Karpas-422 (cell line): Measurements from ENCODE around the gene WDR1. TPM values are rescaled to one million over a fixed set of nuclear protein-coding genes. Genes with fewer than 3 reads are reported as not detected.

ENCODE experiments used
- DNase-seq: peaks from one replicate; pipeline ENCODE4 v3.0.0-alpha.2; 2015
- H2AFZ ChIP-seq: fragments of 200-600 bp; sonication (generic); 2 replicates; pipeline ENCODE4 v1.6.1; 2014; ENCODE audit warnings: antibody characterized with exemption, low read length, mixed read lengths
- H3K27ac ChIP-seq: fragments of 200-600 bp; sonication (generic); 2 replicates; pipeline ENCODE4 v1.5.1; 2014; ENCODE audit warnings: mild to moderate bottlenecking, low read length, moderate library complexity
- H3K27me3 ChIP-seq: fragments of 200-600 bp; sonication (generic); 2 replicates; pipeline ENCODE4 v1.6.1; 2014; ENCODE audit warnings: low read length, mixed read lengths
- H3K36me3 ChIP-seq: fragments of 200-600 bp; sonication (generic); 2 replicates; pipeline ENCODE4 v1.6.1; 2014; ENCODE audit warnings: low read length, mixed read lengths; ENCODE audit not compliant: insufficient read depth
- H3K4me1 ChIP-seq: fragments of 200-600 bp; sonication (generic); 2 replicates; pipeline ENCODE4 v1.6.1; 2014; ENCODE audit warnings: mild to moderate bottlenecking, low read length, mixed read lengths
- H3K4me2 ChIP-seq: fragments of 200-600 bp; sonication (generic); 2 replicates; pipeline ENCODE4 v1.6.1; 2014; ENCODE audit warnings: low read length, low read depth, mild to moderate bottlenecking; ENCODE audit not compliant: poor library complexity, severe bottlenecking
- H3K4me3 ChIP-seq: fragments of 200-600 bp; sonication (generic); 2 replicates; pipeline ENCODE4 v1.5.1; 2014; ENCODE audit warnings: mild to moderate bottlenecking, antibody characterized with exemption, low read length, mixed read lengths
- H3K79me2 ChIP-seq: fragments of 200-600 bp; sonication (generic); 2 replicates; pipeline ENCODE4 v1.6.1; 2014; ENCODE audit warnings: mild to moderate bottlenecking, low read length, mixed read lengths
- H3K9ac ChIP-seq: fragments of 200-600 bp; sonication (generic); 2 replicates; pipeline ENCODE4 v1.6.0; 2014; ENCODE audit warnings: low read length
- H3K9me2 ChIP-seq: fragments of 200-600 bp; sonication (generic), shearing (Covaris generic); replicated peaks from 2 replicates; pipeline ENCODE4 v1.6.0; 2014; ENCODE audit warnings: mild to moderate bottlenecking, low read length, moderate library complexity; ENCODE audit not compliant: insufficient read depth
- H3K9me3 ChIP-seq: fragments of 300-700, 200-600 bp; sonication (generic); 2 replicates; pipeline ENCODE4 v1.6.1; 2014; ENCODE audit warnings: low read length, mixed read lengths
- H4K20me1 ChIP-seq: fragments of 200-600 bp; sonication (generic); 2 replicates; pipeline ENCODE4 v1.6.1; 2014; ENCODE audit warnings: mild to moderate bottlenecking, antibody characterized with exemption, low read length, low read depth; ENCODE audit not compliant: insufficient read depth
- small RNA-seq: library from RNA; depleted of rRNA; stranded (forward); fragments of <200 nt; gene quantifications from one replicate; pipeline ENCODE3, GENCODE V24; 2014
- total RNA-seq: library from RNA; depleted of rRNA; stranded (reverse); fragments of >200 nt; shearing (Covaris generic); gene quantifications from 2 replicates; pipeline ENCODE4 v1.2.3, GENCODE V29; 2014; ENCODE audit warnings: low replicate concordance; rRNA removed

The WDR1 gene
- total RNA-seq, 1 experiment from 2014 or later: 67.5 TPM

DNA sequence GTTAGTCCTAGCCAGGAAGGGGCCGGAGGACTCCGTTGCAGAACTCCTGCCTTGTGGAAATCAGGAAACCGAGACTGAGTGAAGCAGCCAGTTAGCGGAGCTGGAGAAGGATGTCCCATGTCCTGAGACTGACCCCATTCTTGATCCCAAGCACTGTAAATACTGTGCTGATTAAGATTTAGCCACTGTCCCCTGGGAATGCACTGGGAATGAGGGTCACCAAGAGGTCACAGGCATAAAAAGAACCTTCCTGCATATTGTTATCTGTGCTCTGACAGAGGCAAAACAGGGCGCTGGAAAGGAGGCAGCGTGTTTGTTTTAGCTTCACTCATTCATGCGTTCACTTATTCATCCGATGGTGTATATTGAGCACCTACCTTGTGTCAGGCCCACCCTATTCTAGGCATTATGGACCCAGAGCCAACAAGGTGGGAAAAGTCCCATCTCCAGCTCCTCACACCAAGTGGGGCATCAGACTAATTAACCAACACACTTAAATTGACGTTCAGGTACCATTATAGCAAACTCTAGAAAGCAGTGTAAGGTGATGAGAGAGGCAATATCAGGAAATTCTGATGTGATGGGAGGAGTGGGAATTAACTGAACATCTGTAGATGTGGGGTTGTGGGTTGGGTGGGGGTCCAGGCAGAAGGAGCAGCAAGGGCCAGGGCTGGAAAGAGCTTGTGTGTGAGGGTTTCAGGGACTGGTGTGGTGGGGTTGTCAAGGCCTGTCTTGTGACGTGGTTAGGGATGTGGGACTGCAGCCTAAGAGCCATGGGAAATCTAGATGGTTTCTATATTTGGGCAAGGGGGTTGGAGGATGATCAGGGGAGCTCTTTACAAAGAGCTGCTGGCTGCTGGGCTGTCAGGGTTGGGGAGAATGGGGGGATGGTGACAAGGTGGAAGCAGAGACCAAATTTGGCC, 84.7 kb downstream of the WDR1 start:
- H3K9me3 ChIP-seq: no peaks in the 10 kb centered on the region
- H2AFZ ChIP-seq: no peak overlapping the region
- H3K36me3 ChIP-seq: no peaks in the 10 kb centered on the region
- no peaks in the 10 kb centered on the region for H3K79me2 ChIP-seq
- H3K9me2 ChIP-seq: no peaks in the 10 kb centered on the region
- H3K27me3 ChIP-seq: no peaks in the 10 kb centered on the region
- H3K4me2 ChIP-seq: no peak overlapping the region
- no peak overlapping the region for H3K9ac ChIP-seq
- H3K4me1 ChIP-seq: peaks cover 5% of the 10 kb centered on the region; the same call in 1 of the 2 replicates
- H3K27ac ChIP-seq: no peak overlapping the region
- DNase-seq: no peak
- H4K20me1 ChIP-seq: no peaks in the 10 kb centered on the region
- no peak overlapping the region for H3K4me3 ChIP-seq

DNA sequence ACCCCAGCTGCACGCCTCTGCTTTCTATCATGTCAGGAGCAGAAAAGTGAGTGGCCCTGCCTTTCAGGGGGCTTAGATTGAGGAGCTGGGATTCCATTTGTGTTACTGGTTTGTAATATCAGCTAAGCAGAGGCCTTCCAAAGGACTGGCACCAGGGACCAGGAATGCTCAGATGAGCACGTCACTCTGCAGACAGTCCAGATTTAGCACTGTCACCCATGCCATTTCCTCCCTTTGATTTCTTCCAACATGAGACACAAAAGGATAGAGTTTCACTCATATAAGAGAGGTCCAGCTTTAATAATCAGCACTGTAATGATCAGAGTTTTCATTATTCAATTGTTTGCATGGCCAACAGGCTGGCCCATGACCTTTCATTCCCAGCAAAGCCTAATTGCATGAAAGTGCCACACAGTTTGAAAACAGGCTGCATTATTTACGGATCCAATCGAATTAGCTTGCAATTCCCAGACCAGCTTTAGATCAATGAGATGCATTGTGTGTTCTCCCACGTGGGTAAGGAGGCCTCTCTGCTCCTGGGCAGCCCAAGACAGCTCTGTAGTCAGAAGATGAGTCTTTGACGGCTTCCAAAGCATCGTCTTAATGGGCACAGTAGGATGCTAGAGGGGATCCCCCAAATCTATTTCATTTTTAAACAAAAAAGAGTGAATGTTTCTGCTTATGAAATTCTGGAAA, 85.5 kb downstream of the WDR1 start:
- Histone ChIP-seq H3K4me3 (no peak overlapping the region), H3K9ac (no peak overlapping the region), H3K9me3 (no peaks in the 10 kb centered on the region), H3K79me2 (no peaks in the 10 kb centered on the region), H3K4me2 (no peak overlapping the region), H2AFZ (no peak overlapping the region), H3K36me3 (no peaks in the 10 kb centered on the region), H3K27me3 (no peaks in the 10 kb centered on the region), H3K9me2 (no peaks in the 10 kb centered on the region), H3K4me1 (peaks cover 5% of the 10 kb centered on the region; the same call in 1 of the 2 replicates), H4K20me1 (no peaks in the 10 kb centered on the region), H3K27ac (no peak overlapping the region)
- no peak for DNase-seq

DNA sequence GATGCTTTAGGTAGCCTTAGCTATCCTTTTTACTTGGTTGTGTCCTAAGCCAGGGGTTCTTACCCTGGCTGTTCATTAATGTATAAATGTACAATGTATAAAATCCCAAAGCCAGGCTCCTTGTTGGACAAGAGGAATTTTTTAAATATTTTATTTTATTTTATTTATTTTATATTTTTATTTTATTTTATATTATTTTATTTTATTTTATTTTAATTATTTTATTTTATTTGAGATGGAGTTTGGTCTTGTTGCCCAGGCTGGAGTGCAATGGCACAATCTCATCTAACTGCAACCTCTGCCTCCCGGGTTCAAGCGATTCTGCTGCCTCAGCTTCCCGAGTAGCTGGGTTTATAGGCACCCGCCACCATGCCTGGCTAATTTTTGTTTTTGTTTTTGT, 87.2 kb downstream of the WDR1 start:
- peaks cover 5% of the 10 kb centered on the region; the same call in 1 of the 2 replicates for H3K4me1 ChIP-seq
- no peak for DNase-seq
- H3K79me2 ChIP-seq: no peaks in the 10 kb centered on the region
- H4K20me1 ChIP-seq: no peaks in the 10 kb centered on the region
- H3K4me2 ChIP-seq: no peak overlapping the region
- H3K27ac ChIP-seq: no peak overlapping the region
- H3K9me2 ChIP-seq: no peaks in the 10 kb centered on the region
- H3K36me3 ChIP-seq: no peaks in the 10 kb centered on the region
- H2AFZ ChIP-seq: no peak overlapping the region
- H3K4me3 ChIP-seq: no peak overlapping the region
- H3K27me3 ChIP-seq: no peaks in the 10 kb centered on the region
- H3K9ac ChIP-seq: no peak overlapping the region
- no peaks in the 10 kb centered on the region for H3K9me3 ChIP-seq

DNA sequence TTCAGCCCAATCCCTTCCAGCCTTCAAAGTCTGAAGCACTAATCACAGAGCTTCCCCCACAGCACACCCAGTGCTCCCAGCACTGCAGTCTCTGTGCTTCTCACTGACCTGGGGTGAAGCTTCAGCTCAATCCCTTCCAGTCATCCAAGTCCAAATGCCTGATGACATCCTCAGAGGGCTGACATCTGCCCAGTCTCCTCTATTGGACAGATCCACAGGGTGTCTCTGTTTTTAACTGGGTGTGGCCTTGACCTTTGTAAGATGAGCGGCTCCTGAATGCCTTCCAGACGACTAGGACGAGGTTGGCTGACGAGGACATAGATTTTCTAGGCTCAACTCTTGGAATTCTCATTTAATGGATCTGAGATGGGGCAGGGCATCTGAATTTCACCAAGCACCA, 87.7 kb downstream of the WDR1 start:
- H2AFZ ChIP-seq: no peak overlapping the region
- H3K9me3 ChIP-seq: no peaks in the 10 kb centered on the region
- no peaks in the 10 kb centered on the region for H3K27me3 ChIP-seq
- H3K9me2 ChIP-seq: no peaks in the 10 kb centered on the region
- no peak for DNase-seq
- H3K79me2 ChIP-seq: no peaks in the 10 kb centered on the region
- H3K36me3 ChIP-seq: no peaks in the 10 kb centered on the region
- H3K27ac ChIP-seq: no peak overlapping the region
- H4K20me1 ChIP-seq: no peaks in the 10 kb centered on the region
- H3K4me2 ChIP-seq: no peak overlapping the region
- H3K4me3 ChIP-seq: no peak overlapping the region
- H3K9ac ChIP-seq: no peak overlapping the region
- H3K4me1 ChIP-seq: peaks cover 5% of the 10 kb centered on the region; the same call in 1 of the 2 replicates

DNA sequence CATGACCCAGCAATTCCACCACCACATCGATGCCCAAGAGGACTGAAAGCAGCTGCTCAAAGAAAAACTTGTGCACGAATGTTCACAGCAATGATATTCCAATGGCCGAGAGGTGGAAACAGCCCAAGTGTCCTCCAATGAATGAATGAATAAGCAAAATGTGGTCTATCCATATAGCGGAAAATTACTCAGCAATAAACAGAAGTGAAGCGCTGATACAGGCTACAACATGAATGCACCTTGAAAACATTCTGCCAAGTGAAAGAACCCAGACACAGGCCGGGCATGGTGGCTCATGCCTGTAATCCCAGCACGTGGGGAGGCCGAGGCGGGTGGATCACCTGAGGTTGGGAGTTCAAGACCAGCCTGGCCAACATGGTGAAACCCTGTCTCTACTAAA, 90.1 kb downstream of the WDR1 start:
- Histone ChIP-seq H3K79me2 (no peaks in the 10 kb centered on the region), H4K20me1 (no peaks in the 10 kb centered on the region), H2AFZ (no peak overlapping the region), H3K4me2 (no peak overlapping the region), H3K9me2 (no peaks in the 10 kb centered on the region), H3K27ac (no peak overlapping the region), H3K4me1 (peaks cover 16% of the 10 kb centered on the region), H3K27me3 (no peaks in the 10 kb centered on the region), H3K36me3 (no peaks in the 10 kb centered on the region), H3K4me3 (no peak overlapping the region), H3K9ac (no peak overlapping the region), H3K9me3 (no peaks in the 10 kb centered on the region)
- no peak for DNase-seq

DNA sequence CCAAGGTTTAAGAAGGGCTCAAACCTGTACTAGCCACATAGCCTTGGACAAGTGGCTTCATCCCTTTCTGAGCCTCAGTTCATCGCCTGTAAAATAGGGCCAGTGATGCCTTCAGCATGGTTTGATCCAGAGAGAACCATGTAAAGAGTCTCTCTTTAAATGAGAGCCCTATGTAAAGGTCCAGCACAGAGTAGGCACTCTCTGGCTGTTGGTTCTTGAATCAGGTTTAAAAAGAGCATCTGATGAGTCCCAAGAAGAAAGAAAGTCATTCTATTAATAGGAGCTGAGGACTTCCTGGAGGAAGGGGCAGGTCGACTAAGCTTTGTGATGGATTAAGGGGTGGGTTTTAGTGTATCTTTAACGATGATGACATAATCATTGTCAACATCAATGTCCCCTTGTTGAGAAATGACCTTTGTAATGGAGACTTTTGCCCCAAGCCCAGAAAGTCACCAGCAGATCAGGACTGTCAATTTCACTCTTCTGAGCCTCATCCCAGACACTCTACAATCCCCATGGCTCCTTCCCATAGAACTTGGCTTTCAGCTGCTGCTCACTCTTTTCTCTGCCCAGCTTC, 91.3 kb downstream of the WDR1 start:
- Histone ChIP-seq H3K36me3 (no peaks in the 10 kb centered on the region), H3K27me3 (no peaks in the 10 kb centered on the region), H3K4me1 (peaks cover 16% of the 10 kb centered on the region), H3K4me3 (no peak overlapping the region), H4K20me1 (no peaks in the 10 kb centered on the region), H3K9me2 (no peaks in the 10 kb centered on the region), H2AFZ (no peak overlapping the region), H3K9me3 (no peaks in the 10 kb centered on the region), H3K79me2 (no peaks in the 10 kb centered on the region), H3K27ac (no peak overlapping the region), H3K9ac (no peak overlapping the region), H3K4me2 (no peak overlapping the region)
- DNase-seq: no peak

Small RNA genes lying within 50 kb of the gene (small RNA-seq; reads per million reads assigned to genes)
- gene AC093664.1 (not detected), gene MIR3138 (not detected), gene RNA5SP155 (not detected)

Other genes starting within 250 kb of the WDR1 start
- gene SLC2A9, start 95.3 kb downstream of the WDR1 start, total RNA-seq: 0.71 and 0.72 TPM in 2 replicates